Endothelial cell (in vitro differentiated cells): ENCODE measurements around the gene CHCHD10. TPM values are rescaled to one million over a fixed set of nuclear protein-coding genes. Genes with fewer than 3 reads are reported as not detected.

Experiments
- DNase-seq: peaks from one replicate; pipeline ENCODE4 v3.0.0; 2021; ENCODE audit warnings: low spot score
- H3K27ac Mint-ChIP-seq: one replicate; pipeline ENCODE4 v1.8.0; 2021; ENCODE audit warnings: mixed read lengths, inconsistent platforms; ENCODE audit not compliant: unreplicated experiment
- H3K27me3 Mint-ChIP-seq: one replicate; pipeline ENCODE4 v1.8.0; 2021; ENCODE audit warnings: mild to moderate bottlenecking, moderate library complexity, mixed read lengths, inconsistent platforms; ENCODE audit not compliant: unreplicated experiment
- H3K36me3 Mint-ChIP-seq: one replicate; pipeline ENCODE4 v1.8.0; 2021; ENCODE audit warnings: mild to moderate bottlenecking, low read depth, mixed read lengths, inconsistent platforms; ENCODE audit not compliant: unreplicated experiment
- H3K4me1 Mint-ChIP-seq: one replicate; pipeline ENCODE4 v1.8.0; 2021; ENCODE audit warnings: mild to moderate bottlenecking, mixed read lengths, inconsistent platforms; ENCODE audit not compliant: unreplicated experiment
- H3K4me3 Mint-ChIP-seq: one replicate; pipeline ENCODE4 v1.8.0; 2021; ENCODE audit warnings: mild to moderate bottlenecking, mixed read lengths, inconsistent platforms; ENCODE audit not compliant: unreplicated experiment
- H3K9me3 Mint-ChIP-seq: one replicate; pipeline ENCODE4 v1.8.0; 2021; ENCODE audit warnings: mixed read lengths, inconsistent platforms; ENCODE audit not compliant: unreplicated experiment
- CTCF ChIP-seq: fragments of 200-600 bp; sonication (generic); IDR thresholded peaks from one replicate; pipeline ENCODE4 v1.5.0; 2021; ENCODE audit warnings: antibody characterized with exemption; ENCODE audit not compliant: unreplicated experiment
- total RNA-seq: library from RNA; stranded (reverse); fragmentation: NEBNext Ultra II Directional; extraction: Animal tissue kit (Norgen Biotek cat#: 25700); gene quantifications from one replicate; pipeline ENCODE4 v1.2.1, GENCODE V29; 2021; ENCODE audit not compliant: unreplicated experiment

The CHCHD10 gene
- total RNA-seq, 1 donor from 2014 or later = 55.8 TPM

DNA sequence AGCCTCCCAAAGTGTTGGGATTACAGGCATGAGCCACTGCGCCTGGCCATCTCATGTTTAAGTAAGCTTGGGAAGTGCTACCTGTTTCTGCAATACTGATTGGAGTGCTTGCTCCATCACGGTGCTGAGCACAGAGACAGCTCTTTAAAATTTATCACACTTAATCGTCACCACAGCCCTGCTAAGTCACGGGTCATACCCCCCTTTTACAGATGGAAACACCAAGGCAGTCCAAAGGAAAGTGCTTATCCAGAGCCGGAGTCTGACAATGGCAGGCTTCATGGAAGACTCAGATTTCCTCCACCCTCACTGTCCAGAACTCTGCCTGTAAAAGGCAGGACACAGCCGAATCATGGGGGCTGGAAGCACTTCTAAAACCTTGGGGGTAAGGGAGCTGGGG lies 7.7 kb downstream of the CHCHD10 start:
- Mint-ChIP-seq H3K36me3 (no peaks in the 10 kb centered on the region), H3K4me1 (peaks cover 22% of the 10 kb centered on the region), H3K9me3 (no peaks in the 10 kb centered on the region), H3K4me3 (peak overlapping the region; percentile 31), H3K27me3 (peaks cover 6% of the 10 kb centered on the region), H3K27ac (no peak overlapping the region)
- no peak for TF ChIP-seq CTCF
- DNase-seq = no peak

GRCh38 chr22:23759566-23759965 lies 8.2 kb downstream of the CHCHD10 start:
- no peak overlapping the region for H3K27ac Mint-ChIP-seq
- H3K9me3 Mint-ChIP-seq = no peaks in the 10 kb centered on the region
- H3K4me1 Mint-ChIP-seq = peaks cover 22% of the 10 kb centered on the region
- no peak overlapping the region for H3K4me3 Mint-ChIP-seq
- no peak for DNase-seq
- no peak for TF ChIP-seq CTCF
- no peaks in the 10 kb centered on the region for H3K36me3 Mint-ChIP-seq
- peaks cover 6% of the 10 kb centered on the region for H3K27me3 Mint-ChIP-seq

GRCh38 chr22:23756891-23757290 lies 10.9 kb downstream of the CHCHD10 start:
- H3K4me3 Mint-ChIP-seq = no peak overlapping the region
- H3K4me1 Mint-ChIP-seq = peaks cover 9% of the 10 kb centered on the region

DNA sequence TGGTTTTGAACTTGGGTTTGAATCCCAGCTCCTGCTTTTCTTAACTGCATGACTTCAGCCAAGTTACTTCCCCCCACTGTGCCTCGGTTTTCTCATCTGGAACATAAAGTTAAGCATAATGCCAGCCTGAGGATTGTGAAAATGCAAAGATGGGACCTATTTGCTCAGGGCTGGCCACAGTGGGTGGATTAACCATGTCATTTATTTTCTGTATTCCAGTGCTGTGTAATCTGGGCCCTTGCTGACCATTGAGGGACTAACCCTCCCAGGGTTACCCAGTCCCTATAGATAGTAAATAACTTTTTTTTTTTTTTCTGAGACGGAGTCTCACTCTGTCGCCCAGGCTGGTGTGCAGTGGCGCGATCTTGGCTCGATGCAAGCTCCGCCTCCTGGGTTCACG lies 12.1 kb downstream of the CHCHD10 start:
- H3K36me3 Mint-ChIP-seq = no peaks in the 10 kb centered on the region
- no peak for TF ChIP-seq CTCF
- no peak for DNase-seq
- H3K4me1 Mint-ChIP-seq = peaks cover 8% of the 10 kb centered on the region
- peaks cover 3% of the 10 kb centered on the region for H3K27me3 Mint-ChIP-seq
- H3K27ac Mint-ChIP-seq = no peak overlapping the region
- no peak overlapping the region for H3K4me3 Mint-ChIP-seq
- no peaks in the 10 kb centered on the region for H3K9me3 Mint-ChIP-seq

More at GRCh38 chr22:23756891-23757290, 10.9 kb downstream of the CHCHD10 start:
- no peak overlapping the region for H3K27ac Mint-ChIP-seq
- TF ChIP-seq CTCF = no peak
- H3K36me3 Mint-ChIP-seq = no peaks in the 10 kb centered on the region
- DNase-seq = no peak
- H3K9me3 Mint-ChIP-seq = no peaks in the 10 kb centered on the region
- H3K27me3 Mint-ChIP-seq = peaks cover 3% of the 10 kb centered on the region

GRCh38 chr22:23754980-23755636 lies 12.7 kb downstream of the CHCHD10 start:
- Mint-ChIP-seq H3K36me3 (no peaks in the 10 kb centered on the region), H3K27me3 (peaks cover 7% of the 10 kb centered on the region), H3K4me3 (no peak overlapping the region), H3K4me1 (peaks cover 7% of the 10 kb centered on the region), H3K9me3 (no peaks in the 10 kb centered on the region), H3K27ac (no peak overlapping the region)
- DNase-seq = no peak
- TF ChIP-seq CTCF = no peak
